ENCODE data around the gene TRABD2B. TPM values are rescaled to one million over a fixed set of nuclear protein-coding genes. Genes with fewer than 3 reads are reported as not detected.

Gene TRABD2B
- total and polyA plus RNA-seq, 2 experiments from 2014 or later: 1.6 to 2.0 TPM

DNA sequence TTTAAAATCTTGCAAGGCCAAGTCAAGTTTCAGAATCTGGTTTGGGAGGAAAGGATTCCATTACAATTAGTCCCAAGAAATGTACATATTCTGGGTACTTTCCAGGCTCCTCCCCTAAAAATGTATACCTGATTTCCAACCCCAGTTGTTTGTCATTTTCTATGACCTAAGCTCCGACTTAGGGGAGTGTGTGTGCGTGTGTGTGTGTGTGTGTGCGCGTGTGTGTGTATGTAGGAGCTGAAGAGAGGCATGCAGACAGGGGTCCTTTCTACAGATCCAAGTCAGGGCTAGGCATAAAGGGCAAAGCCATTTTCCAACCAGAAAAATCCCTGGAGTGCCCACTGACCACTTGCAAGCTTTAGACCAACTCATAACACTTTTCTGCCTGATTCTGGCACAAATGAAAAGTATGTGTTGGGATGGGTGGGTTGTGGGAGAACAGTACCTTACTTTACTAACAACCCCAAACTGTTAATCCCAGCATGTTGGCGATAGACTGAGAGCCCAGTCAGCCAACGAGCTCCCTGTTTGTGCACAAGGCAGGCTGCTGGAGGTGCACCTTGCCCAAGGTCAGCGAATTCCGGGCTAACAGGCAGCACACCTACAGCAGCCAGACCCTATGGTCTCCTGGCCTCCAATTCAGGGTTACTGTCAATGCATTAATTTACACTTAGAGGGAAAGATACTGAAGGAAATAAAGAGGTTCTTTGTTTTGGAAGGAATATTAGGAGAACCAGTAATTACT is 1.7 kb downstream of the TRABD2B start (continued):
- TF ChIP-seq, protein P1, sequence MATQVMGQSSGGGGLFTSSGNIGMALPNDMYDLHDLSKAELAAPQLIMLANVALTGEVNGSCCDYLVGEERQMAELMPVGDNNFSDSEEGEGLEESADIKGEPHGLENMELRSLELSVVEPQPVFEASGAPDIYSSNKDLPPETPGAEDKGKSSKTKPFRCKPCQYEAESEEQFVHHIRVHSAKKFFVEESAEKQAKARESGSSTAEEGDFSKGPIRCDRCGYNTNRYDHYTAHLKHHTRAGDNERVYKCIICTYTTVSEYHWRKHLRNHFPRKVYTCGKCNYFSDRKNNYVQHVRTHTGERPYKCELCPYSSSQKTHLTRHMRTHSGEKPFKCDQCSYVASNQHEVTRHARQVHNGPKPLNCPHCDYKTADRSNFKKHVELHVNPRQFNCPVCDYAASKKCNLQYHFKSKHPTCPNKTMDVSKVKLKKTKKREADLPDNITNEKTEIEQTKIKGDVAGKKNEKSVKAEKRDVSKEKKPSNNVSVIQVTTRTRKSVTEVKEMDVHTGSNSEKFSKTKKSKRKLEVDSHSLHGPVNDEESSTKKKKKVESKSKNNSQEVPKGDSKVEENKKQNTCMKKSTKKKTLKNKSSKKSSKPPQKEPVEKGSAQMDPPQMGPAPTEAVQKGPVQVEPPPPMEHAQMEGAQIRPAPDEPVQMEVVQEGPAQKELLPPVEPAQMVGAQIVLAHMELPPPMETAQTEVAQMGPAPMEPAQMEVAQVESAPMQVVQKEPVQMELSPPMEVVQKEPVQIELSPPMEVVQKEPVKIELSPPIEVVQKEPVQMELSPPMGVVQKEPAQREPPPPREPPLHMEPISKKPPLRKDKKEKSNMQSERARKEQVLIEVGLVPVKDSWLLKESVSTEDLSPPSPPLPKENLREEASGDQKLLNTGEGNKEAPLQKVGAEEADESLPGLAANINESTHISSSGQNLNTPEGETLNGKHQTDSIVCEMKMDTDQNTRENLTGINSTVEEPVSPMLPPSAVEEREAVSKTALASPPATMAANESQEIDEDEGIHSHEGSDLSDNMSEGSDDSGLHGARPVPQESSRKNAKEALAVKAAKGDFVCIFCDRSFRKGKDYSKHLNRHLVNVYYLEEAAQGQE (IDR thresholded peaks at IDR 0.05; ENCODE audit: unreplicated experiment): no peak
- TF ChIP-seq, protein P2, sequence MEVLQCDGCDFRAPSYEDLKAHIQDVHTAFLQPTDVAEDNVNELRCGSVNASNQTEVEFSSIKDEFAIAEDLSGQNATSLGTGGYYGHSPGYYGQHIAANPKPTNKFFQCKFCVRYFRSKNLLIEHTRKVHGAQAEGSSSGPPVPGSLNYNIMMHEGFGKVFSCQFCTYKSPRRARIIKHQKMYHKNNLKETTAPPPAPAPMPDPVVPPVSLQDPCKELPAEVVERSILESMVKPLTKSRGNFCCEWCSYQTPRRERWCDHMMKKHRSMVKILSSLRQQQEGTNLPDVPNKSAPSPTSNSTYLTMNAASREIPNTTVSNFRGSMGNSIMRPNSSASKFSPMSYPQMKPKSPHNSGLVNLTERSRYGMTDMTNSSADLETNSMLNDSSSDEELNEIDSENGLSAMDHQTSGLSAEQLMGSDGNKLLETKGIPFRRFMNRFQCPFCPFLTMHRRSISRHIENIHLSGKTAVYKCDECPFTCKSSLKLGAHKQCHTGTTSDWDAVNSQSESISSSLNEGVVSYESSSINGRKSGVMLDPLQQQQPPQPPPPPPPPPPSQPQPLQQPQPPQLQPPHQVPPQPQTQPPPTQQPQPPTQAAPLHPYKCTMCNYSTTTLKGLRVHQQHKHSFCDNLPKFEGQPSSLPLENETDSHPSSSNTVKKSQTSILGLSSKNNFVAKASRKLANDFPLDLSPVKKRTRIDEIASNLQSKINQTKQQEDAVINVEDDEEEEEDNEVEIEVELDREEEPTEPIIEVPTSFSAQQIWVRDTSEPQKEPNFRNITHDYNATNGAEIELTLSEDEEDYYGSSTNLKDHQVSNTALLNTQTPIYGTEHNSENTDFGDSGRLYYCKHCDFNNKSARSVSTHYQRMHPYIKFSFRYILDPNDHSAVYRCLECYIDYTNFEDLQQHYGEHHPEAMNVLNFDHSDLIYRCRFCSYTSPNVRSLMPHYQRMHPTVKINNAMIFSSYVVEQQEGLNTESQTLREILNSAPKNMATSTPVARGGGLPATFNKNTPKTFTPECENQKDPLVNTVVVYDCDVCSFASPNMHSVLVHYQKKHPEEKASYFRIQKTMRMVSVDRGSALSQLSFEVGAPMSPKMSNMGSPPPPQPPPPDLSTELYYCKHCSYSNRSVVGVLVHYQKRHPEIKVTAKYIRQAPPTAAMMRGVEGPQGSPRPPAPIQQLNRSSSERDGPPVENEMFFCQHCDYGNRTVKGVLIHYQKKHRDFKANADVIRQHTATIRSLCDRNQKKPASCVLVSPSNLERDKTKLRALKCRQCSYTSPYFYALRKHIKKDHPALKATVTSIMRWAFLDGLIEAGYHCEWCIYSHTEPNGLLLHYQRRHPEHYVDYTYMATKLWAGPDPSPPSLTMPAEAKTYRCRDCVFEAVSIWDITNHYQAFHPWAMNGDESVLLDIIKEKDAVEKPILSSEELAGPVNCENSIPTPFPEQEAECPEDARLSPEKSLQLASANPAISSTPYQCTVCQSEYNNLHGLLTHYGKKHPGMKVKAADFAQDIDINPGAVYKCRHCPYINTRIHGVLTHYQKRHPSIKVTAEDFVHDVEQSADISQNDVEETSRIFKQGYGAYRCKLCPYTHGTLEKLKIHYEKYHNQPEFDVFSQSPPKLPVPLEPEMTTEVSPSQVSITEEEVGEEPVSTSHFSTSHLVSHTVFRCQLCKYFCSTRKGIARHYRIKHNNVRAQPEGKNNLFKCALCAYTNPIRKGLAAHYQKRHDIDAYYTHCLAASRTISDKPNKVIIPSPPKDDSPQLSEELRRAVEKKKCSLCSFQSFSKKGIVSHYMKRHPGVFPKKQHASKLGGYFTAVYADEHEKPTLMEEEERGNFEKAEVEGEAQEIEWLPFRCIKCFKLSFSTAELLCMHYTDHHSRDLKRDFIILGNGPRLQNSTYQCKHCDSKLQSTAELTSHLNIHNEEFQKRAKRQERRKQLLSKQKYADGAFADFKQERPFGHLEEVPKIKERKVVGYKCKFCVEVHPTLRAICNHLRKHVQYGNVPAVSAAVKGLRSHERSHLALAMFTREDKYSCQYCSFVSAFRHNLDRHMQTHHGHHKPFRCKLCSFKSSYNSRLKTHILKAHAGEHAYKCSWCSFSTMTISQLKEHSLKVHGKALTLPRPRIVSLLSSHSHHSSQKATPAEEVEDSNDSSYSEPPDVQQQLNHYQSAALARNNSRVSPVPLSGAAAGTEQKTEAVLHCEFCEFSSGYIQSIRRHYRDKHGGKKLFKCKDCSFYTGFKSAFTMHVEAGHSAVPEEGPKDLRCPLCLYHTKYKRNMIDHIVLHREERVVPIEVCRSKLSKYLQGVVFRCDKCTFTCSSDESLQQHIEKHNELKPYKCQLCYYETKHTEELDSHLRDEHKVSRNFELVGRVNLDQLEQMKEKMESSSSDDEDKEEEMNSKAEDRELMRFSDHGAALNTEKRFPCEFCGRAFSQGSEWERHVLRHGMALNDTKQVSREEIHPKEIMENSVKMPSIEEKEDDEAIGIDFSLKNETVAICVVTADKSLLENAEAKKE (CRISPR knock-in tag; IDR thresholded peaks at IDR 0.05): no peak
- TF ChIP-seq EZH2phosphoT487 (IDR thresholded peaks at IDR 0.05; ENCODE audit: unreplicated experiment) (no peak), JUNB (IDR thresholded peaks at IDR 0.05; ENCODE audit: unreplicated experiment) (no peak), ZNF114 (CRISPR knock-in tag; IDR thresholded peaks at IDR 0.05) (no peak), POLR2AphosphoS5 (IDR thresholded peaks at IDR 0.05; ENCODE audit: low read depth) (no peak)
